HFF-Myc (cell line): ENCODE results near the gene TRPC4AP.

Source experiments
- DNase-seq: peaks from one replicate; pipeline ENCODE4 v3.0.0-alpha.2; 2011; ENCODE audit warnings: low read depth; ENCODE audit errors: extremely low read depth
- H3K4me3 ChIP-seq: replicated peaks from 2 replicates; pipeline ENCODE4 v1.5.1; 2011; ENCODE audit warnings: low read depth, mild to moderate bottlenecking, control low read depth, low read length
- CTCF ChIP-seq: IDR thresholded peaks from 2 replicates; pipeline ENCODE4 v1.5.1; 2012; ENCODE audit warnings: mild to moderate bottlenecking, low read depth, low read length, control low read depth; ENCODE audit errors: missing control alignments

Gene TRPC4AP

GRCh38 chr20:35106827-35107380 is 14.3 kb upstream of the TRPC4AP start:
- no peak overlapping the region for H3K4me3 ChIP-seq
- no peak for TF ChIP-seq CTCF
- no peak for DNase-seq

GRCh38 chr20:35104685-35105295 is 12.2 kb upstream of the TRPC4AP start:
- no peak for DNase-seq
- TF ChIP-seq CTCF: no peak

DNA sequence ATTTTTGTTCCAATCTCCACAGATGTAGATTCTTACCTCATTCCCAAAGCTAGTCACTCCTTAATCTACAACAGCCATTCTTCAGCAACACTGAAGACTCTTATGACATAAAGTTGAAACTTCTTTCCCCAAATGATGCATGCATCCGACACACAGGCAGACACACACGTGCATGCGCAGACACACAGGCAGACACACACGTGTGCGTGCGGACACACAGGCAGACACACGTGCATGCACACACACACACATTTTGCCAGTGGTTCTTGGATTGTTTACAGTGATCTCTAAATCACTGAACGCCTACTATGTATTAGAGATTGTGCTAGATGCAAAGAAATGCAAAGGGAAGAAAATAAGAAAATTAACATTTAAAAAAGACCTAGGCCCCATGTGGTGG is 9.0 kb upstream of the TRPC4AP start:
- no peak for DNase-seq
- TF ChIP-seq CTCF: no peak

More at GRCh38 chr20:35104685-35105295, 12.2 kb upstream of the TRPC4AP start:
- H3K4me3 ChIP-seq: no peak overlapping the region

DNA sequence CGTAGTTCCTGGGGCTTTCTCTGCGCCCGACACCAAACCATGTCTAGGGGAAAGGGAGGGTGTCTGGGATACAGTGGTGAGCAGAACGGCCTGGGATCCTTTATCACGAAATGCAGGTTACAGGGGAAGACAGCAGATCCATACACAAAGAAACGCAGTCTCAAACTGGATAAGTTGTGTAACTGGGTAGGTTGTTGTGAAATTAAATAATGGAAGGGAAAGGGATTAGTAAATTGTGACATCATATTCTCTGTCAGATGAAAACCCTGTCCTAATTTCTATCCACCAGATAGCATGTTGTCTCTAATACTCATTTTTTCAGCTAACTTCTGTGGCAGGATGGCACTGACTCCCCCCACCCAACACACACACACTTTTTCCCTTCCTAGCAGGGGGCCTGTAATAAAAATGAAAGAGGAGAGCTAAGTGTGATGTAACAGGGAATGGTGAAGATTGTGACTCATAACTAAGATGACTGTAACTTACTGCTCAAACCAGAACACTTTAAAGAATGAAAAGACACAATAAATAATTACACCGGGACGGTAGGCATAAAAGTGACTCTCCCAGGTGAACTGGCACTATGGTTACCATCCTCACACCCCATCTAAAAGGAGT is 769 bp upstream of the TRPC4AP start:
- no peak for TF ChIP-seq CTCF
- no peak for DNase-seq
- H3K4me3 ChIP-seq: peak overlapping the region; percentile 71

More for the DNA sequence above, 9.0 kb upstream of the TRPC4AP start:
- H3K4me3 ChIP-seq: no peak overlapping the region

DNA sequence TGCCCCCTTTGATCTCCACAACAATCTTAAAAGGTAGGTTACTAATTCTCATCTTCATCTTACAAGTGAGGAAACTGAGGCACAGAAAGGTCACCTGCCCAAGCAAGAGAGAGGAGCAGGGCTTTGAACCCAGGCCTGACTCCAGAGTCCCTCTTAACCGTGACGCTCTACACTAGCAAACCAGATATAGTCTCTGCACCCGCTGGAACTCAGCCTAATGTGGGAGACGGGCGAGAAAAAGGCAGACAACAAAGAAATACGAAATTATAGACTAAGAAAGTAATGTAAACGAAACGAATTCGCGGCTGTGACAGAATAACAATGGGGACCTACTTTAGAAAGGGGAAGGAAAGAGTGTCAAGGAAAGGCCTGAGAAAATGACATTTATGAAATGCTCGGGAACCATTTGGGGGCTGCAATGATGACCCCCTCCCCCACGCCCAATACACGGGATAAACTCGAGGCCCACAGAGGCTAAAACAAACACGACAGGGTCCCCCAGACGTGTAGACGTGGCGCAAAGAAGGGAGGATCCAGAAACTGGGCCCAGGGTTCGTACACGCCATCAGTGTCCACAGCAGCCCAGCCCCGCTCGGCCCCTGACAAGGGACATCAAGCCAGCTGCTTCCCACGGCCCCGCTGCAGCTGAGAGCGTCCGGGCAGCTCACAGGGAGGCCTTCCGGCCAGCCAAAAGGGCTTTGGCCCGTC is 637 bp downstream of the TRPC4AP start:
- H3K4me3 ChIP-seq: peak overlapping the region; percentile 71
- TF ChIP-seq CTCF: no peak
- DNase-seq: no peak

DNA sequence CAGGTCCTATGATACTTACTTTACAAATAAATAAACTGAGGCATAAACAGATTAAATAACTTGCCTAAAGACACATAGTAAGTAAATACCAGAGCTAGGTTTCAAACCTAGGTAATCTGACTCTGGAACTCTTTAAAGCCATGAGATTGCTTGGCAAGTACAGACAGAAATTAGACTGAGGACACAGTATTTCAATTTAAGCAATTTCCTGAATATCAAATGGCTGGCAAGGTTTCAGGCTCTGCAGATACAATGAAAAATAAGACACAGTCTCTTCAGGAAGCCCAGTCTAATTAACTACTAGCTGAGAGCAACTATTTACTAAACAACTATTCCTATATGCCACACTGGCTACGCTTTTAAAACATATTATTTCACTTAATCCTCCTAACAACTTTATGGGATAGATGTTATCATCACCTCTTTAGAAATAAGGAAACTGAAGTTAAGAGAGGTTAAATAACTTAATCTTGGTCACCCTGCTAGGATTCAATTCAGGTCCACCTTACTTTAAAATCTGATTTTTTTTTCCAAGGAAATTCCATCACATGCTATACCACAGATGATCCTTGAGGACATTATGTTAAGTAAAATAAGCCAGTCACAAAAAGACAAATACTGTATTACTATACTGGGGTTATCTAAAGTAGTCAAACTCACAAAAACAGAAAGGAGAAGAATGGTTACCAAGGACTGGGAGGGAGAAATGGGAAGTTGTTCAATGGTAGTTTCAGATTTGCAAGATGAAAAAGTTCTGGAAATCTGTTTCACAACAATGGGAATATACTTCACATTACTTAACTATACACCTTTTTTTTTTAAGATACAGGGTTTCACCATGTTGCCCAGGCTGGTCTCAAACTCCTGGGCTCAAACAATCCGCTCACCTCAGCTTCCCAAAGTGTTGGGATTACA is 4.1 kb downstream of the TRPC4AP start:
- H3K4me3 ChIP-seq: no peak overlapping the region
- no peak for DNase-seq
- TF ChIP-seq CTCF: no peak
